ENCODE data around the gene GABBR2. TPM values are rescaled to one million over a fixed set of nuclear protein-coding genes. Genes with fewer than 3 reads are reported as not detected.

The GABBR2 gene
- total RNA-seq, 1 donor: 0.27 TPM

- H3K4me3 ChIP-seq (ENCODE audit: low read depth, low read length): no peak overlapping the region
- no peak for DNase-seq (ENCODE audit: low read depth)
- TF ChIP-seq, protein P1, sequence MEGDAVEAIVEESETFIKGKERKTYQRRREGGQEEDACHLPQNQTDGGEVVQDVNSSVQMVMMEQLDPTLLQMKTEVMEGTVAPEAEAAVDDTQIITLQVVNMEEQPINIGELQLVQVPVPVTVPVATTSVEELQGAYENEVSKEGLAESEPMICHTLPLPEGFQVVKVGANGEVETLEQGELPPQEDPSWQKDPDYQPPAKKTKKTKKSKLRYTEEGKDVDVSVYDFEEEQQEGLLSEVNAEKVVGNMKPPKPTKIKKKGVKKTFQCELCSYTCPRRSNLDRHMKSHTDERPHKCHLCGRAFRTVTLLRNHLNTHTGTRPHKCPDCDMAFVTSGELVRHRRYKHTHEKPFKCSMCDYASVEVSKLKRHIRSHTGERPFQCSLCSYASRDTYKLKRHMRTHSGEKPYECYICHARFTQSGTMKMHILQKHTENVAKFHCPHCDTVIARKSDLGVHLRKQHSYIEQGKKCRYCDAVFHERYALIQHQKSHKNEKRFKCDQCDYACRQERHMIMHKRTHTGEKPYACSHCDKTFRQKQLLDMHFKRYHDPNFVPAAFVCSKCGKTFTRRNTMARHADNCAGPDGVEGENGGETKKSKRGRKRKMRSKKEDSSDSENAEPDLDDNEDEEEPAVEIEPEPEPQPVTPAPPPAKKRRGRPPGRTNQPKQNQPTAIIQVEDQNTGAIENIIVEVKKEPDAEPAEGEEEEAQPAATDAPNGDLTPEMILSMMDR (IDR thresholded peaks at IDR 0.05; ENCODE audit: insufficient read depth, low read length): no peak
These were observed 305.0 kb downstream of the GABBR2 start for GRCh38 chr9:98403715-98404114.

- TF ChIP-seq, protein P1 (IDR thresholded peaks at IDR 0.05; ENCODE audit: insufficient read depth, low read length): no peak
- no peak overlapping the region for H3K4me3 ChIP-seq (ENCODE audit: low read depth, low read length)
- no peak for DNase-seq (ENCODE audit: low read depth)
These were observed 306.5 kb downstream of the GABBR2 start for GRCh38 chr9:98402019-98402840.

- peak; percentile 49 for DNase-seq (ENCODE audit: low read depth)
- TF ChIP-seq, protein P1 (IDR thresholded peaks at IDR 0.05; ENCODE audit: insufficient read depth, low read length): no peak
- no peak overlapping the region for H3K4me3 ChIP-seq (ENCODE audit: low read depth, low read length)
These were observed 307.4 kb downstream of the GABBR2 start for GRCh38 chr9:98401140-98402018.

DNA sequence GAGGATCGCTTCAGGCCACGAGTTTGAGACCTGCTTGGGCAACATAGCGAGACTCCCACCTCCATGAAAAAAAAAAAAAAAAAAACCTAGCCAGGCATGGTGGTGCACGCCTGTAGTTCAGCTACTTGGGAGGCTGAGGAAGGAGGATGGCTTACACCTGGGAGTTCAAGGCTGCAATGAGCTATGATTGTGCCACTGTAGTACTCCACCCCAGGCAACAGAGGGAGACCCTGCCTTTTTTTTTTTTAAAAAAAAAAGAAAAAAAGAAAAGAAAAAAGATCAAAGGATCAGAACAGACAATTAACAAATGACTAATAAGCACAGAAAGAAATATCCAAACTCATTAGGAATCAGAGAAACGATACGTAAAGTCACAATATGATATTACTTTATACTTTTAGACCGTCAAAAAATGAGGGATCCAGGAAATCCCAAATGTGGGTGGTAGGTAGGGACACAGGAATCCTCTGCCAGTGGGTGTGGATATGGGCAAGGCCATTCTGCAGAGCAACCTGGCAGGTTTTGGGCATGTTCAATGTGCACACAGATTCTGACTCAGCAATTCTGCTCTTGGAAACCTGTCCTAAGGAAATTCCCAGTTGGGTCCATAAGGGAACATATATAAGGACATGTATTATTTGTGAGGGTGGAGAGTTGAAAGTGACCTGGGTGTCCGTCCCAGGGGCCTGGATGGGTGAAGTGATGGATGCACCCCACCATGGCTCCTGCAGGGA lies 308.6 kb downstream of the GABBR2 start:
- H3K4me3 ChIP-seq (ENCODE audit: low read depth, low read length): no peak overlapping the region

DNA sequence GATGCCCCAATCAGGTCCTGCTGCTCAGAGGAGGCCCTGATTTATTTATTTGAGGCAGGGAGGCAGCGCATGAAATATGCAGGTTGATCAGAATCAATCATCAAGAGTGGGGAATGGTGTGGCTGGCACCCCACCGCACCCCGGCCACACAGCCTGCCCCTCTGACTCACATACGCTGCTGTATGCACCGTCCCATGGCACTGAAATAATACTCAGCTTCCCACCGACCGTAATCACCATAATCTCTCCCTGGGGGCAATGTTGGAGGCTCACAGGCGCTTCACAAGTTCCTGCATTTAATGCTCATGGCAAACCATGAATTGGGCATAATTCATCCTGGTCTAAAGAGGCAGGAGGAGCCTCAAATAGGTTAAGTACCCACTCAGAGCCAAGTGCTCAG lies 312.1 kb downstream of the GABBR2 start:
- TF ChIP-seq, protein P1 (IDR thresholded peaks at IDR 0.05; ENCODE audit: insufficient read depth, low read length): no peak
- DNase-seq (ENCODE audit: low read depth): no peak
- no peak overlapping the region for H3K4me3 ChIP-seq (ENCODE audit: low read depth, low read length)

More for the DNA sequence above, 308.6 kb downstream of the GABBR2 start:
- TF ChIP-seq, protein P1 (IDR thresholded peaks at IDR 0.05; ENCODE audit: insufficient read depth, low read length): peak; percentile 17
- no peak for DNase-seq (ENCODE audit: low read depth)

GRCh38 chr9:98396236-98396635 lies 312.5 kb downstream of the GABBR2 start:
- TF ChIP-seq, protein P1 (IDR thresholded peaks at IDR 0.05; ENCODE audit: insufficient read depth, low read length): no peak
- no peak for DNase-seq (ENCODE audit: low read depth)
- H3K4me3 ChIP-seq (ENCODE audit: low read depth, low read length): no peak overlapping the region
